Raji (cell line): ENCODE results near the gene CRYBG2.

Experiments
- POLR2A ChIP-seq: IDR thresholded peaks from 2 replicates; pipeline ENCODE4 v1.6.1; 2011; ENCODE audit warnings: low read depth, low read length, control low read depth; ENCODE audit not compliant: insufficient read depth

CRYBG2 gene

GRCh38 chr1:26345718-26346117 lies 8.2 kb downstream of the CRYBG2 start:
- no peak for TF ChIP-seq POLR2A

GRCh38 chr1:26344147-26344920 lies 9.6 kb downstream of the CRYBG2 start:
- TF ChIP-seq POLR2A: no peak

- TF ChIP-seq POLR2A: no peak
These were observed 13.9 kb downstream of the CRYBG2 start for GRCh38 chr1:26340047-26340481.

GRCh38 chr1:26338670-26339069 lies 15.3 kb downstream of the CRYBG2 start:
- TF ChIP-seq POLR2A: no peak

- no peak for TF ChIP-seq POLR2A
These were observed 16.3 kb downstream of the CRYBG2 start for GRCh38 chr1:26337625-26338024.

- no peak for TF ChIP-seq POLR2A
These were observed 16.8 kb downstream of the CRYBG2 start for GRCh38 chr1:26337206-26337535.

GRCh38 chr1:26336477-26337205 lies 17.3 kb downstream of the CRYBG2 start:
- 0 out of 2 replicates have a peak, but pooled peaks have one; percentile 14 for TF ChIP-seq POLR2A

GRCh38 chr1:26335774-26336476 lies 18.0 kb downstream of the CRYBG2 start:
- no peak for TF ChIP-seq POLR2A

- TF ChIP-seq POLR2A: no peak
These were observed 23.7 kb downstream of the CRYBG2 start for GRCh38 chr1:26330276-26330675.

- no peak for TF ChIP-seq POLR2A
These were observed 25.3 kb downstream of the CRYBG2 start for GRCh38 chr1:26328597-26328996.

GRCh38 chr1:26327956-26328362 lies 26.0 kb downstream of the CRYBG2 start:
- TF ChIP-seq POLR2A: no peak

GRCh38 chr1:26324550-26324949 lies 29.4 kb downstream of the CRYBG2 start:
- no peak for TF ChIP-seq POLR2A

- no peak for TF ChIP-seq POLR2A
These were observed 30.5 kb downstream of the CRYBG2 start for GRCh38 chr1:26323382-26323781.

GRCh38 chr1:26322042-26322331 lies 31.9 kb downstream of the CRYBG2 start:
- no peak; the same call in 1 of the 2 replicates for TF ChIP-seq POLR2A

- TF ChIP-seq POLR2A: peak; percentile 24
These were observed 32.5 kb downstream of the CRYBG2 start for GRCh38 chr1:26321315-26322041.
